ENCODE data around the gene TMC7. TPM values are rescaled to one million over a fixed set of nuclear protein-coding genes. Genes with fewer than 3 reads are reported as not detected.

Gene TMC7
- total RNA-seq, 1 experiment from 2014 or later, result 4.3 TPM

DNA sequence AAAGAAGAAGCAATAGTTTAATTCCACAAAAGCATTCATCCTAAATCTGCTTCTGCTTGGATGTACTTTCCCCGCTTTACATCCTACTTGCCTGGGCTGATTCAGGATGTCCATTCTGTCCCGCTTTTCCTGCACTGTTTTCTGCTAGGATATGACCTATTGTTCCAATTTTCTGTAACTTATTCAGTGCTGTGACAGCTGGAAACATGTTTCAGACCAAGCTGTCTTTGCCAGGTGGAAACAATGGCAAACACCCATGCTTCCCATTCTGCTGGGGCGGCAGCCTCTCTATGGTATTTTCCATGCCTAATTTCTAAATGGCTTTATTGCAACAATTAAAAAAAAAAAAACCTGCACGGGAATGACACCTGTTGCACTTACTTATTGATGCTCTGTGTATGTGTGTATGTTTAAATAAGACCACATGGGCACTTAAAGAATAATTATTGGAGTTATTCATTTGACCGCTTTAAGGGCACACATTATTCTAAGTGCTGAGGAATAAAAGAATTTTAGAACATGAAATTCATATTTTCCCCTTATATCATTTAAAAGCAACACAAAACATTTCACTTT is 104.7 kb downstream of the TMC7 start:
- H3K4me3 Mint-ChIP-seq, result no peak overlapping the region
- H3K9me3 Mint-ChIP-seq, result 0 out of 5 replicates have a peak, but pooled peaks cover 0 to 2% of the 10 kb centered on the region in 2 experiments
- no peaks in the 10 kb centered on the region for H3K4me1 ChIP-seq (ENCODE audit: insufficient read depth, low read length)
- no peaks in the 10 kb centered on the region for H3K79me1 ChIP-seq (ENCODE audit: insufficient read depth, low read depth, low read length, poor library complexity, severe bottlenecking)
- H3K56ac ChIP-seq (ENCODE audit: insufficient read length, low read depth, low read length), result no peak overlapping the region
- H2AK5ac ChIP-seq (ENCODE audit: insufficient read length, low read length), result no peak overlapping the region
- H3K4me2 ChIP-seq (ENCODE audit: insufficient read depth, insufficient read length, low read length), result no peak overlapping the region
- H3T11ph ChIP-seq (ENCODE audit: low read length), result no peak overlapping the region
- H3K23me2 ChIP-seq (ENCODE audit: insufficient read length, low read depth, low read length, poor library complexity, severe bottlenecking), result no peaks in the 10 kb centered on the region
- no peaks in the 10 kb centered on the region; the same call in 1 of the 2 replicates for H3K27me3 ChIP-seq (ENCODE audit: insufficient read depth, low read length)
- TF ChIP-seq CTCF (conservative IDR thresholded peaks at IDR 0.05), result no peak
- H2BK120ac ChIP-seq (ENCODE audit: low read depth, low read length, poor library complexity, severe bottlenecking), result no peak overlapping the region
- H3K4me1 Mint-ChIP-seq, result peaks cover 3 to 4% of the 10 kb centered on the region in 2 experiments; a peak in 3 of 4 replicates
- H3K27ac ChIP-seq (ENCODE audit: insufficient read length, low read depth, low read length), result no peak overlapping the region
- H3K27me3 Mint-ChIP-seq (ENCODE audit: low read depth), result peaks cover 27% of the 10 kb centered on the region
- no peak overlapping the region for H3K18ac ChIP-seq (ENCODE audit: insufficient read length, low read depth, low read length)
- H2BK15ac ChIP-seq (ENCODE audit: low read depth, low read length), result no peak overlapping the region
- no peak overlapping the region for H2BK20ac ChIP-seq (ENCODE audit: low read depth, low read length, poor library complexity, severe bottlenecking)
- H2AFZ ChIP-seq (ENCODE audit: low read length), result no peak overlapping the region
- no peak overlapping the region for H2BK5ac ChIP-seq (ENCODE audit: insufficient read length, low read length)
- no peak overlapping the region for H3K4ac ChIP-seq (ENCODE audit: low read depth, low read length)
- H4K5ac ChIP-seq (ENCODE audit: insufficient read length, low read depth, low read length), result no peak overlapping the region
- no CpG with 5 or more reads among the region's 5 CpGs for WGBS (ENCODE audit: extremely low coverage, insufficient read length, low lambda C conversion rate)
- H3K36me3 Mint-ChIP-seq (ENCODE audit: insufficient read depth in 1 of 3, low read depth in 3 of 3), result no peaks in the 10 kb centered on the region
- DNase-seq, result no peak
- no peaks in the 10 kb centered on the region for H4K20me1 ChIP-seq (ENCODE audit: control insufficient read depth, insufficient read depth, insufficient read length)
- no peak overlapping the region for H4K91ac ChIP-seq (ENCODE audit: insufficient read length, low read depth, low read length)
- H3K23ac ChIP-seq (ENCODE audit: insufficient read length, low read depth, low read length), result no peak overlapping the region
- H2BK12ac ChIP-seq (ENCODE audit: insufficient read length, low read depth, low read length), result no peak overlapping the region
- no peak overlapping the region for H3K27ac Mint-ChIP-seq
- H3K9ac ChIP-seq (ENCODE audit: extremely low read depth, insufficient read length, low read length), result no peak overlapping the region
- H3K79me2 ChIP-seq (ENCODE audit: insufficient read depth, low read length), result no peaks in the 10 kb centered on the region
- H4K8ac ChIP-seq (replicated peaks; ENCODE audit: insufficient read length, low read depth, low read length), result no peak overlapping the region
- no peaks in the 10 kb centered on the region for H3K9me3 ChIP-seq (ENCODE audit: control insufficient read depth, low read depth, low read length)
- H3K14ac ChIP-seq (ENCODE audit: insufficient read depth, low read length), result no peak overlapping the region
